Dermis microvascular lymphatic vessel endothelial cell (primary cell): ENCODE data around the gene MRPL36. TPM values are rescaled to one million over a fixed set of nuclear protein-coding genes. Genes with fewer than 3 reads are reported as not detected.
"Not testable (repeated sequence)": the region's sequence is repeated elsewhere in the genome, so short reads cannot be mapped to it uniquely, and the experiment has no call there.

Experiments used
- DNase-seq, 2 donors: peaks; one replicate each; pipeline versions ENCODE4 v3.0.0 to v3.0.0-alpha.2; 2010; ENCODE audit warnings: low read depth in 2 of 2
- total RNA-seq: library from RNA; depleted of rRNA; stranded (reverse); fragments of >200 nt; gene quantifications from 2 replicates; pipeline ENCODE4 v1.2.1, GENCODE V29; 2014

The MRPL36 gene
- total RNA-seq, result 41.7 and 42.2 TPM in 2 replicates

DNA sequence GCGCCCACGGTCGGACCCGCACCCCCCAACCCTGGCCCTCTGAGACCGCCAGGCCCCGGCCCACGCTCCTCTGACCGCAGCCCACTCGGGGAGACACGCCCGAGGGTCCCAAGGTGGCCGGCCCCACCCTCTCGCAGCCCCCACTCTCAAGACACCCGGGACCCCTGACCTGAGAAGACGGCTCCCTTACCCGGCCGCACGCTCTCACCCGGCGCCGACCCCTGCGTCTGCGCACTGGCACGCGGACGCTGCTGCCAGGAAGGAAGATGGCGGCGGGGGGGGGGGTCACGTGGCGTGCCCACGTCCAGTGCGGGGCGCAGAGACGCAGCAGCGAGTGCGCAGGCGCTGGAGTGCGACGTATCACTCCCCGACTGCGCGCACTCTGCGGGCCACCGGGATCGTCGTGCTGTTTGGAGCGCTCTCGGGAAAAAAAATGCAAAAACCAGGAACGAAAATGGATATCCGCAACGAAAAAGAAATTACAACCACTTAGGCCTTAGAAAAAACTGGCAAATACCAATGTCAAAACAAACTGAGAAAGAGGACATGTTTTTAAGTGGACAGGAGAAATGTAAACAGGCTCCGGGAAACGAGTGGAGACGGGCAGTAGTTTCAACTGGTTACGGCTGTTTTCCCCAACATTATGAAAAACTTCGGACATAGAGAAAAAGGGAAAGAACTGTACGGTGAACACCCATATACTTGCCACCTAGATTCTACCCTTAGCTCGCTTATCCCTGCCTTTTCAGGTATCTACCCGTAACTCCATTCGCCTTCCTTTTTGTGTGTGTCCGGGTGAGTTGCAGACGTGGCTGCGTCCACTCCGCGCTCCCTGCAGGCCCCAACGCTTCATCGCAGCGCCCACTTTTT, at the start of gene MRPL36:
Gene MRPL36 (minus strand): TSS at position 236 of the 870 bp plus-strand sequence. CDS start 902 bp downstream, outside the sequence.
- DNase-seq, result peak; percentile 75 to 95

- DNase-seq, result no peak
Observed at GRCh38 chr5:1847611-1848010, 48.0 kb upstream of the MRPL36 start.

DNA sequence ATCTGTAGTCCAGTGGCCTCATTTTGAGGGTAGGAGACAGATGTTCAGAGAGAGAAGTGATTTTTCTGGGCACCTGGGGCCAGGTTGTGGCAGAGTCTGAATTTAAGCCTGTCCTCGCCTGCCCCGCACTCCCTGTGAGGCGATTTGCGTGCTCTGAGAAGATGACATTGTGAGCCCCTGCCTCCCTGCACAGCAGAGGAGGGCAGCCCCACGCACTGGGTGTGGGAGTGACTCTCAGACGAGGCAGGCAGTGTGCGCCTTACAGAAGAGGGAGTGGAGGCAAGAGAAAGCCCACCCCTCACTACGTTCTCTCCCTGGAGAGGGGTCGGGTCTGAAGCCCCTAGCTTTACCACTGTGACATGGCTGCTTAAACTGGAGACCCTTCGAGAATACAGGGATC, 47.4 kb upstream of the MRPL36 start:
- DNase-seq, result no peak

GRCh38 chr5:1846583-1846982, 46.9 kb upstream of the MRPL36 start:
- DNase-seq, result no peak

DNA sequence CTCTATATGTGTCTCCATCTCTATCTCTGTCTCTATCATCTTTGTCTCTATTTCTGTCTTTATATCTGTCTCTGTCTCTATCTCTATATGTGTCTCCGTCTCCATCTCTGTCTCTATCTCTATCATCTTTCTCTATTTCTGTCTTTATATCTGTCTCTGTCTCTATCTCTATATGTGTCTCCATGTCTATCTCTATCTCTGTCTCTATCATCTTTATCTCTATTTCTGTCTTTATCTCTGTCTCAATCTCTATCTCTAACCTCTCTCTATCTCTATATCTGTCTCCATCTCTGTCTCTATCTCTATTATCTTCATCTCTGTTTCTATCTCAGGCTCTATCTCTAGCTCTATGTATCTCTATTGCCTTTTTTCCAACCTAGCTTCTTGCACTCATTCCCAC, 46.1 kb upstream of the MRPL36 start:
- no peak for DNase-seq

DNA sequence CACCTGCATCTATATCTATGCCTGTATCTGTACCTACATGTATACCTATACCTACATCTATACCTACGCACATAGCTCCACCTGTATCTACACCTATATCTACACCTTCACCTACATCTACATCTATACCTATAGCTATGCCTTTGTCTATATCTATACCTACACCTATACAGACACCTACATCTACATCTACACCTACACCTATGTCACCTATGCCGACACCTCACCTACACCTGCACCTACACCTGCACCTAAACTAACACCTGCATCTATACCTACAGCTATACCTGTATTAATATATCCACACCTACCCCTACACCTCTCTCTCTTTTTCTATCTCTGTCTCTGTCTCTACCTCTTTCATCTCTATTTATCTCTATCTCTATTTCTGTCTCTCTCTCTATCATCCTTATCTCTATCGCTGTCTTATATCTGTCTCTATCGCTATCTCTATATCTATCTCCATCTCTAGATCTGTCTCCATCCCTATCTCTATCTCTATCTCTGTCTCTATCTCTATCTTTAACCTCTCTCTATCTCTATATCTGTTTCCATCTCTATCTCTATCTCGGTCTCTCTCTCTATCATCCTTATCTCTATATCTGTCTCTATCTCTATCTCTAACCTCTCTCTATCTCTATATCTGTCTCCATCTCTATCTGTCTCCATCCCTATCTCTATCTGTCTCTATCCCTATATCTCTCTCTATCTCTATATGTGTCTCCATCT, 45.2 kb upstream of the MRPL36 start:
- DNase-seq, result no peak

GRCh38 chr5:1843761-1844160, 44.1 kb upstream of the MRPL36 start:
- DNase-seq, result not testable (repeated sequence)

GRCh38 chr5:1842004-1842819, 42.6 kb upstream of the MRPL36 start:
- DNase-seq, result no peak

- DNase-seq, result no peak
Observed at GRCh38 chr5:1840741-1841521, 41.3 kb upstream of the MRPL36 start.

DNA sequence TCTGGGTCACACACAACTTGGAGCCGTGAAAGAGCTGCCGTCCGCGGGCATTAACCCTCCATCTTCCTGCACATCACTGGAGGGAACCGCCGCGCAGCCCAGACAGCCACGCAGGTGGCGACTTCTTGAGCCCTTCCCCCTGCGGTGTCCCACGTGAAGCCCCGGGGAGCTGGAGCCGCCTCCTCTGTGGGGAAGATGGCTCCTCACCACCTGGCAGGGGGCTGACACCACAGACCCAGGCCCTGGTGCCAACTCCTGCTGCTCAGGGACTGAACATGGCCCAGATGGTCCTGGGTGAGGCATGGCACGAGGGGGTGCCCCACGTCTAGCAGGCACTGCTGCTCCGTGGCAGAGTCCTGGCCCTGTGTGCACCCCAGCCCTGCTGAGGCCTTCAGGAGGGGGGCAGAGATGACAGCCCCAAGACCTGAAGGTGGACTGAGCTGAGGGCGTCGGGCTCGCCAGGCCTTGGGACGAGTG, 40.5 kb upstream of the MRPL36 start:
- DNase-seq, result no peak

DNA sequence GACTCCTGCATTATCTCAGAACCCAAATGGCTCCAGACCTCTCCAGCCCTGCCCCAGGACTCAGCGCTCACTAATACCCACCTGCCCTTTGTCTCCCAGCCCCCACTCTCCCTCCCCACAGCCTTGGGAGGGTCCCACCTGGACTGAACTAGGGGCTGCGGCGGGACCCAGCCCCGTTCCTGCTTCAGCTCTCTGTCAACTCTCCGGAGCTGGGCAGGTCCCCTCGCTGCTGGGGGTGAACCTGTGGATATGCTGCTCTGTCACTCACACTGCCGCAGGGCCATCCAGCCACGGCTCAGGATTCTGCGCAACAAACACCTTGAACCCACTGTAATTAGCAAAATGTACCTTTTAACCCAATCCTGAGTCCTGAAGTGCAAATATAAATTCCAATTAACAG, 38.4 kb upstream of the MRPL36 start:
- DNase-seq, result no peak

DNA sequence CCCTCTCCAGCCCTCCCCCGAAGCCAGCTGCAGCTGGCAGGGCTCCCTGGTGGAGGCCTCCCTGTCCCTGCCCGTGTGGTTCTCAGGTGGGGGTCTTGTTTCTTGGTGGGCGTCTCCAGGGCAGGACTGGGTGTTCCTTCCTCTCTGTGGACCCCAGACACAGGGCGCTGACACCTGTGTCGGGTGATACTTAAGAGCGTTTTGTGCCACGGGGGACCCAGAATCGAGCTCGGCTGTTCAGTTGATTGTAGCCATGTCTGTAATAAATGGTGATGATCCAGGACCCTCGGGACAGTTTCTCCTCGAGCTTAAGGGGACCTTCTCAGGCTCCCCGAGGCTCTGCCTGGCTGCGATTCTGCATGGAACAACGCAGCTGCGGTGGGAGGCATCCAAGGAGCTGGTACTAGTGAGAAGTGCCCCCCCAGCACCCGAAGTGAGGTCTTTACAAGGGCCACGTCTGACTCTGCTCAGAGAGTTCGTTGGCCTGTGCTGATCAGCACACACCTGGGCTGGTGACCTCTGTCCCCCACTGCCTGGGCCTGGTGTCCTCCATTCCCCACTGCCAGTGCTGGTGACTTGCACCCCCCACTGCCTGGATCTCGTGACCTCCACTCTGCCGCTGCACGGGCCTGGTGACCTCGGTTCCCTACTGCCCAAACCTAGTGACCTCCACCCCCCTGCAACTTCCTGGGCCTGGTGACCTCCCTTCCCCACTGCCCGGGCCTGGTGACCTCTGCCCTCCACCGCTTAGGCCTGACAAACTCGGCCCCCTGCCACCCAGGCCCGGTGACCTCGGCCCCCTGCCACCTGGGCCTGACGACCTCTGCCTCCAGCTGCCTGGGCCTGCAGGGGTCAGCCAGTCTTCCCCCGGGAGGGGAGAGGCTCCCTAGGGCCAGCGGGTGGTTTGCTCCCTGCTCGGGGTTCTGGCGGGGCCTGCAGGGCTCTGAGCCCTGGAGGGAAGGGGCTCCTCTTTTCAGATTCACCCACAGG, 37.5 kb upstream of the MRPL36 start:
- DNase-seq, result no peak

- no peak for DNase-seq
Observed at GRCh38 chr5:1836176-1836890, 36.7 kb upstream of the MRPL36 start.

DNA sequence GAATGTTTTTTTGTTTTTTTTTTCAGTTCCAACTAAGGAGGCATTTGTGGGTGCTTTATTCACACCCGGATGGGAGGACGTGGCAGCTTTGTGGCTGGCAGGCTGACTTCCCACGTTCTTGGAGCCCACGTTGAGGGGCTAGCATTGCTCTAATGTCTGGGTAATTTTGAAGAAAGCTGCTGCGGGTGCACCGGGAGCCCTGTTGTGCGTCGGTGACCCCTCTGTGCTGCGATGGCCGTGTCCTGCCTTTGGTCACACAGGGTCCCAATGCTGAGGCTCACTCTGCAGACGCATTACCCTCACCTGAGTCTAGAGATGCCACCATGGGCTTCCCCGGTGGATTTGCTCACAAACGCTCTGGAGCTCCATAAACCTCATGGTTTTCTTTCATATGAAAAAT, 35.8 kb upstream of the MRPL36 start:
- DNase-seq, result no peak

DNA sequence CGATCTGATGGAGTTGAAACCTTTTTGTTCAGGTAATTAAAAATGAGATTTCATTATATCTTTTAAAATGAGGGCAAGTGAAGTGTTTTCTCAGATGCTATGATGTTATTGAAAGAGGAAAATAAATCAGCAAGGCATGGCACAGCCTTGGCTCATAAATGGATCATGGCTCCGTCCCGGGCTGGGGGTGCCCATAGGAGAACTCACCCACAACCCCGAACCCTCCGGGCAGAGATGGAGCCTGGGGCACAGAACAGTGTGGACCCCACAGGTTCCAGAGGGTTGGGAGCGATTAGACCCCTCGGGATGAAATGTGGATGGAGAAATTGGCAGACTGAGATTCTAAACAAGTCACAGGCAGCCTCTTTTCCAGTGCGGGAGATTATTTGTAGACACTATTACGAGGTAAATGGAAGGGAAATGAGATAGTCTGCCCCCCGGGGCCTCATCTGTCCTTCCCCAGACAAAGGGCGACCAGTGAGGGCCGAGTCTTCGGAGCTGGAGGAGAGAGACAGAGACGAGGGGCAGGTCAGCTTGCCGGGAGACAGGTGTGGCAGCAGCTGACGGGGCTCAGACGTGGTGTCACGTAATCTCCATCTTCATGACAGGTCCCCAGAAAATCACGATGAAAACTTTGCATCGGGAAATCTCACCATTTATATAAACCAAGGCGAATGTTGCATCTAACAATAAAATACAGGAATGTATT, 35.2 kb upstream of the MRPL36 start:
- no peak for DNase-seq

DNA sequence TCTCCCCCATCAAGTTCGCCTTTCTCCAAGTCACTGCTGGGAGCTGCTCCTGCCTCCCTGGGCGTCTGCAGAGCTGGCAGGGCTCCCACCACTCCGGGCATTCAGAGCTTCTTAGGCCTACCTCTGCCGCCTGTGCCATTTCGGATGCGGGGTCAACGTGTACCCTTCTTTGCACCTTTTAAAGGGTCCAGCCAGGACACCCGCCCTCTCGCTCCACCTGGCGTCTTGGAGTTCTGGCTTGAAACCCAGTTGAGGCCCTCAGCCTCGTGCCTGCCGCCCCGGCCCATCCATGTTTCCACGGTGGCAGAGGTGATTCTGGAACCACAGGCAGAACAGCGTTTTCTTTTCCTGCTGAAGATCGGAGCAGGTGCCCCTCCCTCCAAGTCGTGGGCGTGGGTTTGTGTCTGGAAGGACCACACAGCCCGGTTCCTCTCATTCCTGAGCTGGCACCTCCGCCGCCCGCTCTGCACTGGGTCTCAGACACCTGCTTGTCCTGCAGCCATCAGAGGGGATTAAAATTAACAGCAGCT, 34.5 kb upstream of the MRPL36 start:
- DNase-seq, result no peak

DNA sequence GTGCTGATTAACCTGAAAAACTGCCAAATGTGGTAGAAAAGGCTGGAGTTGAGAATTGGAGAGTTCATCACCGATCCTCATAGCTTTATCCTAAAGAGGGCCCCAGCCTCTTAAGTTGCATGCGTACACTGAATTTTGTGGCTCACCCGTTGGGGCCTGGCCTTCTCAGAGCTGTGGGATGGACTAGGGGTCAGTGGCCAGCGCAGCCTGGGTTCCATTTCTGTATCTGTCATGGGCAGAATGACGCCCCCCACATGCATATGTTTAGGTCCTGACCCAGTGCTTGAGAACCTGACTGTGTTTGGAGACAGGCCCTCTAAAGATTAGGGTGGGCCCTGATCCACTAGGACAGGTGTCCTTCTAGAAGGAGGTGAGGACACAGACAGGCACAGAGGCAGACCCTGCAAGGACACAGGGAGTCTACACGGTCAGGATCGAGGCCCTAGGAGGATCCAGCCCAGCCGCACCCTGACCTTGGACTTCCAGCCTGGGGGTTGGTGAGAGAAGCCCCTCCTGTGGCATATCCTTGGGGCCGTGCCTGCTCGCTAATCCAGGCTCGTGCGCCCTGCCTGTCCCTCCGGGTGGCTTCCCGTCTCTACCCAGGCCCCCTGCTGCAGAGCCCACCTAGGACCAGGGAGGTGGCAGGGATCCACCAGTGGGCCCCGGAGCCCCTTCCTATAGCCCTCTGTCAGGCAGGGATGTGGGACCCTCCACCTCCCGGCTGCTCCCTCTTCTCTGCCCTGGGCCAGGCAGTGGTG, 33.8 kb upstream of the MRPL36 start:
- DNase-seq, result no peak
